ENCODE data around the gene INCENP. TPM values are rescaled to one million over a fixed set of nuclear protein-coding genes. Genes with fewer than 3 reads are reported as not detected.
A peak's percentile ranks its signal among the peaks of the same experiment; 100 is the strongest.
"Not testable (repeated sequence)": the region's sequence is repeated elsewhere in the genome, so short reads cannot be mapped to it uniquely, and the experiment has no call there.

INCENP gene
- total and polyA plus RNA-seq, 10 donors: 1.8 to 32.4 (median 22.7) TPM

GRCh38 chr11:62081378-62082291 is 42.2 kb upstream of the INCENP start:
- TF ChIP-seq POLR2A (IDR thresholded peaks at IDR 0.05) (no peak), POLR2AphosphoS5 (IDR thresholded peaks at IDR 0.05) (peak in 2 of 3 donors; percentile 47 to 53), CTCF (IDR thresholded peaks at IDR 0.05 in 8 of 11, conservative IDR thresholded peaks at IDR 0.05 in 3 of 11) (peak; percentile 75 to 91 (median 86))
- H3K4me1 ChIP-seq: peaks cover 0 to 13% (median 9%) of the 10 kb centered on the region in 6 donors
- H3K27ac ChIP-seq: peak overlapping the region in 1 of 8 donors; percentile 13
- H3K36me3 ChIP-seq: no peaks in the 10 kb centered on the region
- H3K9me3 ChIP-seq: no peaks in the 10 kb centered on the region
- peak overlapping the region in 1 of 8 donors; percentile 37 for H3K4me3 ChIP-seq
- intact Hi-C loops (cut with DNase I; ENCODE audit: low total_unique reads): loop anchor here (2.0 to 5.0 kb wide), 2 partner anchors 134 to 183 kb away; no protein-coding TSS in a partner anchor
- WGBS, 5 donors: 6 to 9% (median 8%) methylated on average over 16 of the region's 16 CpGs
- no peaks in the 10 kb centered on the region for H3K27me3 ChIP-seq (replicated peaks in 1 of 7)
- peak; percentile 94 for DNase-seq

GRCh38 chr11:62082292-62082657 is 41.5 kb upstream of the INCENP start:
- peak in 3 of 11 experiments; percentile 1 to 15 (median 8) for TF ChIP-seq CTCF (IDR thresholded peaks at IDR 0.05 in 8 of 11, conservative IDR thresholded peaks at IDR 0.05 in 3 of 11)
- TF ChIP-seq POLR2AphosphoS5 (IDR thresholded peaks at IDR 0.05): no peak
- WGBS, 5 donors: 33 to 41% (median 38%) methylated on average over 7 of the region's 7 CpGs
- intact Hi-C loops (cut with DNase I; ENCODE audit: low total_unique reads): loop anchor here (2.0 to 5.0 kb wide), 2 partner anchors 135 to 183 kb away; no protein-coding TSS in a partner anchor

GRCh38 chr11:62084801-62085200 is 39.0 kb upstream of the INCENP start:
- not testable (repeated sequence) for DNase-seq; H3K4me3 ChIP-seq; H3K27me3 ChIP-seq (replicated peaks in 1 of 7); H3K27ac ChIP-seq; H3K36me3 ChIP-seq
- intact Hi-C loops (cut with DNase I; ENCODE audit: low total_unique reads): loop anchor here (5.0 kb wide), 1 partner anchor 138 kb away; no protein-coding TSS in a partner anchor
- Histone ChIP-seq H3K9me3 (peaks cover 0 to 27% (median 23%) of the 10 kb centered on the region in 8 donors), H3K4me1 (peaks cover 0 to 13% (median 9%) of the 10 kb centered on the region in 6 donors)
- 89 to 97% (median 96%) methylated on average over 6 of the region's 6 CpGs for WGBS, 5 donors

More at GRCh38 chr11:62082292-62082657, 41.5 kb upstream of the INCENP start:
- Histone ChIP-seq H3K4me1 (peaks cover 0 to 13% (median 9%) of the 10 kb centered on the region in 6 donors), H3K9me3 (peaks cover 0 to 3% (median 0%) of the 10 kb centered on the region in 8 donors), H3K4me3 (peak overlapping the region in 1 of 8 donors; percentile 37), H3K27ac (no peak overlapping the region), H3K36me3 (no peaks in the 10 kb centered on the region), H3K27me3 (replicated peaks in 1 of 7) (no peaks in the 10 kb centered on the region)
- DNase-seq: no peak

GRCh38 chr11:62087694-62088093 is 36.1 kb upstream of the INCENP start:
- no peak overlapping the region for H3K27ac ChIP-seq
- no peaks in the 10 kb centered on the region for H3K36me3 ChIP-seq
- no peaks in the 10 kb centered on the region for H3K4me1 ChIP-seq
- no peaks in the 10 kb centered on the region for H3K27me3 ChIP-seq (replicated peaks in 1 of 7)
- no peak for DNase-seq
- intact Hi-C loops (cut with DNase I; ENCODE audit: low total_unique reads): no loop called here
- H3K9me3 ChIP-seq: peaks cover 0 to 37% (median 30%) of the 10 kb centered on the region in 8 donors
- WGBS, 5 donors: 94 to 100% (median 96%) methylated on average over 1 of the region's 1 CpG
- no peak overlapping the region for H3K4me3 ChIP-seq
- TF ChIP-seq CTCF (IDR thresholded peaks at IDR 0.05 in 8 of 11, conservative IDR thresholded peaks at IDR 0.05 in 3 of 11) (no peak), POLR2A (IDR thresholded peaks at IDR 0.05) (no peak), POLR2AphosphoS5 (IDR thresholded peaks at IDR 0.05) (no peak)

Data from spleen (tissue), 11 donors.